CD4-positive, alpha-beta T cell (primary cell): ENCODE measurements around the gene HOXD8. TPM values are rescaled to one million over a fixed set of nuclear protein-coding genes. Genes with fewer than 3 reads are reported as not detected.
A peak's percentile ranks its signal among the peaks of the same experiment; 100 is the strongest.

Source experiments
- ATAC-seq: fragments of 200-7000 bp; cut with Tn5 transposase; one replicate; pipeline ENCODE4 v1.10.0; 2022; ENCODE audit warnings: mild to moderate bottlenecking; ENCODE audit not compliant: poor library complexity
- CTCF ChIA-PET: fragments of 350-600 bp; sonication (Branson Sonifier 250); formaldehyde crosslinking; loops from one replicate; lab custom pipeline; 2021; ENCODE audit warnings: antibody characterized with exemption, inconsistent platforms; lab: Charles Lee
- POLR2A ChIA-PET: fragments of 350-600 bp; sonication (Branson Sonifier 250); formaldehyde crosslinking; loops from one replicate; lab custom pipeline; 2021; ENCODE audit warnings: antibody characterized with exemption, inconsistent platforms; lab: Charles Lee
- DNase-seq, 14 experiments: peaks; one replicate each; pipeline ENCODE4 v3.0.0-alpha.2; 2013 to 2020; ENCODE audit warnings: mixed read lengths in 2 of 14
- H3K27ac ChIP-seq, 2 donors: one replicate each; pipeline versions ENCODE4 v1.5.1 to v1.7.0; 2013; ENCODE audit warnings: low read length in 2 of 2, low read depth in 1 of 2, mild to moderate bottlenecking in 1 of 2
- H3K27me3 ChIP-seq, 2 experiments: 1 replicate in 1 of 2; 2 replicates in 1 of 2; pipeline versions ENCODE4 v1.6.1 to v1.7.0; 2013; ENCODE audit warnings: low read length in 2 of 2, control low read depth in 1 of 2, mild to moderate bottlenecking in 1 of 2, moderate library complexity in 1 of 2; ENCODE audit not compliant: insufficient read depth in 2 of 2, control insufficient read depth in 1 of 2
- H3K36me3 ChIP-seq: one replicate; pipeline ENCODE4 v1.6.1; 2013; ENCODE audit warnings: low read length, control low read depth; ENCODE audit not compliant: insufficient read depth
- H3K4me1 ChIP-seq: one replicate; pipeline ENCODE4 v1.6.1; 2013; ENCODE audit warnings: low read length, control low read depth; ENCODE audit not compliant: insufficient read depth
- H3K4me3 ChIP-seq: one replicate; pipeline ENCODE4 v1.5.1; 2013; ENCODE audit warnings: mild to moderate bottlenecking, low read length, moderate library complexity
- H3K9me3 ChIP-seq, 2 experiments: 1 replicate in 1 of 2; 2 replicates in 1 of 2; pipeline versions ENCODE4 v1.6.1 to v1.7.0; 2013; ENCODE audit warnings: low read length in 2 of 2, mild to moderate bottlenecking in 2 of 2, control low read depth in 1 of 2, moderate library complexity in 1 of 2; ENCODE audit not compliant: control insufficient read depth in 1 of 2, insufficient read depth in 1 of 2
- H3K27ac Mint-ChIP-seq: one replicate; pipeline ENCODE4 v1.8.0; 2020; ENCODE audit warnings: mixed read lengths
- H3K27me3 Mint-ChIP-seq: one replicate; pipeline ENCODE4 v1.8.0; 2021; ENCODE audit warnings: mixed read lengths
- H3K36me3 Mint-ChIP-seq: one replicate; pipeline ENCODE4 v1.8.0; 2021; ENCODE audit warnings: low read depth, mixed read lengths
- H3K4me1 Mint-ChIP-seq: one replicate; pipeline ENCODE4 v1.8.0; 2021; ENCODE audit warnings: low read depth, mixed read lengths
- H3K4me3 Mint-ChIP-seq: one replicate; pipeline ENCODE4 v1.8.0; 2020; ENCODE audit warnings: mild to moderate bottlenecking, mixed read lengths
- H3K9me3 Mint-ChIP-seq: one replicate; pipeline ENCODE4 v1.8.0; 2020; ENCODE audit warnings: mixed read lengths
- CTCF ChIP-seq: fragments of 200-600 bp; IDR thresholded peaks from one replicate; pipeline ENCODE4 v1.8.0; 2022; ENCODE audit warnings: antibody characterized with exemption, mild to moderate bottlenecking
- intact Hi-C, 2 experiments: fragments of 100-400 bp; cut with DNase I in 1 of 2; cut with micrococcal nuclease in 1 of 2; formaldehyde crosslinking; loops; one replicate each; pipeline versions ENCODE4 v1.15.1 to v1.9.0; 2023 to 2025; cut with DNase I, micrococcal nuclease
- total RNA-seq, 174 experiments: library from RNA in 2 of 174; stranded (reverse) in 2 of 174; gene quantifications; one replicate each; pipeline ENCODE4 v1.2.3 and lab custom pipeline; 2021 to 2026

The HOXD8 gene
- total RNA-seq, 2 experiments from 2014 or later: not detected

GRCh38 chr2:176103742-176104315 lies 25.7 kb upstream of the HOXD8 start:
- no peak for ATAC-seq
- DNase-seq: no peak
- POLR2A ChIA-PET: no interaction called here
- H3K36me3 ChIP-seq: no peaks in the 10 kb centered on the region
- no peak for TF ChIP-seq CTCF
- Mint-ChIP-seq H3K4me1 (peaks cover 33% of the 10 kb centered on the region), H3K27me3 (peaks cover 88% of the 10 kb centered on the region), H3K4me3 (peak overlapping the region; percentile 27), H3K36me3 (no peaks in the 10 kb centered on the region), H3K27ac (no peak overlapping the region), H3K9me3 (no peaks in the 10 kb centered on the region)
- peaks cover 0 to 61% of the 10 kb centered on the region in 2 experiments for H3K9me3 ChIP-seq
- intact Hi-C loops: no loop called here
- no peak overlapping the region for H3K27ac ChIP-seq
- no peak overlapping the region for H3K4me3 ChIP-seq
- CTCF ChIA-PET: no interaction called here
- H3K27me3 ChIP-seq: peaks cover 85 to 93% of the 10 kb centered on the region in 2 experiments
- H3K4me1 ChIP-seq: peaks cover 34% of the 10 kb centered on the region

- Mint-ChIP-seq H3K27ac (no peak overlapping the region), H3K27me3 (peaks cover 88% of the 10 kb centered on the region), H3K36me3 (peaks cover under 1% of the 10 kb centered on the region), H3K4me3 (no peak overlapping the region), H3K4me1 (peaks cover 40% of the 10 kb centered on the region), H3K9me3 (no peaks in the 10 kb centered on the region)
- peaks cover 85 to 93% of the 10 kb centered on the region in 2 experiments for H3K27me3 ChIP-seq
- no peak overlapping the region for H3K27ac ChIP-seq
- POLR2A ChIA-PET: no interaction called here
- H3K4me3 ChIP-seq: no peak overlapping the region
- TF ChIP-seq CTCF: no peak
- ATAC-seq: no peak
- CTCF ChIA-PET: no interaction called here
- peaks cover 38% of the 10 kb centered on the region for H3K4me1 ChIP-seq
- H3K9me3 ChIP-seq: peaks cover under 1 to 60% of the 10 kb centered on the region in 2 experiments
- DNase-seq: peak in 1 of 14 experiments; percentile 29
- H3K36me3 ChIP-seq: no peaks in the 10 kb centered on the region
- intact Hi-C loops: no loop called here
These were observed 25.0 kb upstream of the HOXD8 start for GRCh38 chr2:176104316-176105077.

- ATAC-seq (no peak), DNase-seq (peak in 1 of 14 experiments; percentile 25)
- peaks cover 3 to 58% of the 10 kb centered on the region in 2 experiments for H3K9me3 ChIP-seq
- H3K4me1 ChIP-seq: peaks cover 33% of the 10 kb centered on the region
- no peak overlapping the region for H3K4me3 Mint-ChIP-seq
- H3K36me3 Mint-ChIP-seq: peaks cover 7% of the 10 kb centered on the region
- H3K4me1 Mint-ChIP-seq: peaks cover 41% of the 10 kb centered on the region
- H3K27ac Mint-ChIP-seq: no peak overlapping the region
- ChIA-PET POLR2A (no interaction called here), CTCF (no interaction called here)
- peaks cover 87 to 93% of the 10 kb centered on the region in 2 experiments for H3K27me3 ChIP-seq
- no peak overlapping the region for H3K27ac ChIP-seq
- H3K36me3 ChIP-seq: no peaks in the 10 kb centered on the region
- H3K9me3 Mint-ChIP-seq: no peaks in the 10 kb centered on the region
- H3K27me3 Mint-ChIP-seq: peaks cover 90% of the 10 kb centered on the region
- intact Hi-C loops: no loop called here
- H3K4me3 ChIP-seq: no peak overlapping the region
- TF ChIP-seq CTCF: no peak
These were observed 24.3 kb upstream of the HOXD8 start for GRCh38 chr2:176105078-176105729.
